ENCODE measurements around the gene MTHFD2L. TPM values are rescaled to one million over a fixed set of nuclear protein-coding genes. Genes with fewer than 3 reads are reported as not detected.

The MTHFD2L gene
- total RNA-seq, 1 donor from 2014 or later: 14.7 TPM

DNA sequence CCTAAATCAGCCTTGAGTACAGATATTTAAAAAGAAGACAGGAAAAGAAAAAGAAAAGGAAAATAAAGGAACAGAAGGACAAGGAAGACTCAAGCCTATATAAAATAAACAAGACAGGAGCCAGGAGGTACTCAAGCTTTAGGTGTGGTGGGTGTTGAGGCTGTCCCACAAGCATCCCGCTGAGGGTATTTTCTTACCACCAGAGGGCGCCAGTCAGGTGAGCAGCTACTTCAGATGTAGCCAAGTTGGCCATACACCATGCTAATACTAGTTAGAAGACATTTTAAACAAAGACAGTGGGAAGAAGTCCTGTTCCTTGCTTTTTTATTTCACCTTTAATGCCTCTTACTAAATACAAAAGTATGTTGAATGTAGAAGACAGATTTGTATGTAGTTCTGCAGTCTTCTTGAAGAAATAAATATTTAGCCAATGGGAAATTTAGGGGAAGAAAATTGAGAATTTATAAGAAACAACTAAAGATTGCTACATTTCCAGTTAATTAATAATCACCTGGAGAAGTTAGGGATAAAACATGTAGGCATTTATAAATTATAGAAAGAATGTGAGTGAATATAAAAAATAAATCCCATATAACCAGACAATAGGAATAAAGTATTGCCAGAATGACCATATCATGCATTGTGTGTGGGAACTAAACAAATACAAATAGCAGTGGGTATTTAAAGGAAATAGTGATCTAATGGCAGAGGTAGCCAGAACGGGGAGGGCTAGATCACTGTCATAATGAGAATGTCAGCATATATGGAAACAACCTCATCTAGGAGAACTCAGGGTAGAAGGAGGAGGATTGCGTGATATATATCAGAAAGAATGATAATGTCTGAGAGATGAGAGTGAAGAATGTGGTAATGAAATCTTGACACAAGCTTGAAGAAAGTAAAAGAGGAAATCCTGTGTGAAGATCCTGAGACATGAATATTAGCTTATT, 71.0 kb downstream of the MTHFD2L start:
- TF ChIP-seq, protein P1, sequence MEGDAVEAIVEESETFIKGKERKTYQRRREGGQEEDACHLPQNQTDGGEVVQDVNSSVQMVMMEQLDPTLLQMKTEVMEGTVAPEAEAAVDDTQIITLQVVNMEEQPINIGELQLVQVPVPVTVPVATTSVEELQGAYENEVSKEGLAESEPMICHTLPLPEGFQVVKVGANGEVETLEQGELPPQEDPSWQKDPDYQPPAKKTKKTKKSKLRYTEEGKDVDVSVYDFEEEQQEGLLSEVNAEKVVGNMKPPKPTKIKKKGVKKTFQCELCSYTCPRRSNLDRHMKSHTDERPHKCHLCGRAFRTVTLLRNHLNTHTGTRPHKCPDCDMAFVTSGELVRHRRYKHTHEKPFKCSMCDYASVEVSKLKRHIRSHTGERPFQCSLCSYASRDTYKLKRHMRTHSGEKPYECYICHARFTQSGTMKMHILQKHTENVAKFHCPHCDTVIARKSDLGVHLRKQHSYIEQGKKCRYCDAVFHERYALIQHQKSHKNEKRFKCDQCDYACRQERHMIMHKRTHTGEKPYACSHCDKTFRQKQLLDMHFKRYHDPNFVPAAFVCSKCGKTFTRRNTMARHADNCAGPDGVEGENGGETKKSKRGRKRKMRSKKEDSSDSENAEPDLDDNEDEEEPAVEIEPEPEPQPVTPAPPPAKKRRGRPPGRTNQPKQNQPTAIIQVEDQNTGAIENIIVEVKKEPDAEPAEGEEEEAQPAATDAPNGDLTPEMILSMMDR (IDR thresholded peaks at IDR 0.05): peak; percentile 76
- H3K4me3 Mint-ChIP-seq (ENCODE audit: unreplicated experiment): no peak overlapping the region
- no peak for DNase-seq (ENCODE audit: extremely low spot score, unreplicated experiment)
- H3K4me1 Mint-ChIP-seq (ENCODE audit: unreplicated experiment): peaks cover 29% of the 10 kb centered on the region
- no peaks in the 10 kb centered on the region for H3K9me3 Mint-ChIP-seq (ENCODE audit: unreplicated experiment)
- peaks cover 10% of the 10 kb centered on the region for H3K36me3 Mint-ChIP-seq (ENCODE audit: unreplicated experiment)
- H3K27me3 Mint-ChIP-seq (ENCODE audit: unreplicated experiment): no peaks in the 10 kb centered on the region
- H3K27ac Mint-ChIP-seq (ENCODE audit: unreplicated experiment): peak overlapping the region; percentile 54

- Mint-ChIP-seq H3K27ac (ENCODE audit: unreplicated experiment) (peak overlapping the region; percentile 84), H3K4me1 (ENCODE audit: unreplicated experiment) (peaks cover 23% of the 10 kb centered on the region), H3K4me3 (ENCODE audit: unreplicated experiment) (no peak overlapping the region)
Measured at GRCh38 chr4:74230902-74231499, 73.1 kb downstream of the MTHFD2L start.

GRCh38 chr4:74235135-74235534, 77.2 kb downstream of the MTHFD2L start:
- no peak for DNase-seq (ENCODE audit: extremely low spot score, unreplicated experiment)
- no peak overlapping the region for H3K4me3 Mint-ChIP-seq (ENCODE audit: unreplicated experiment)
- H3K4me1 Mint-ChIP-seq (ENCODE audit: unreplicated experiment): peaks cover 12% of the 10 kb centered on the region
- TF ChIP-seq, protein P1 (IDR thresholded peaks at IDR 0.05): no peak
- no peaks in the 10 kb centered on the region for H3K9me3 Mint-ChIP-seq (ENCODE audit: unreplicated experiment)
- no peaks in the 10 kb centered on the region for H3K27me3 Mint-ChIP-seq (ENCODE audit: unreplicated experiment)
- H3K36me3 Mint-ChIP-seq (ENCODE audit: unreplicated experiment): no peaks in the 10 kb centered on the region
- no peak overlapping the region for H3K27ac Mint-ChIP-seq (ENCODE audit: unreplicated experiment)

More at GRCh38 chr4:74230902-74231499, 73.1 kb downstream of the MTHFD2L start:
- TF ChIP-seq, protein P1 (IDR thresholded peaks at IDR 0.05): no peak
- no peak for DNase-seq (ENCODE audit: extremely low spot score, unreplicated experiment)
- Mint-ChIP-seq H3K9me3 (ENCODE audit: unreplicated experiment) (no peaks in the 10 kb centered on the region), H3K36me3 (ENCODE audit: unreplicated experiment) (peaks cover 7% of the 10 kb centered on the region), H3K27me3 (ENCODE audit: unreplicated experiment) (no peaks in the 10 kb centered on the region)

GRCh38 chr4:74237425-74237966, 79.6 kb downstream of the MTHFD2L start:
- DNase-seq (ENCODE audit: extremely low spot score, unreplicated experiment): no peak
- no peak overlapping the region for H3K4me3 Mint-ChIP-seq (ENCODE audit: unreplicated experiment)
- no peak overlapping the region for H3K27ac Mint-ChIP-seq (ENCODE audit: unreplicated experiment)
- TF ChIP-seq, protein P1 (IDR thresholded peaks at IDR 0.05): no peak
- no peaks in the 10 kb centered on the region for H3K36me3 Mint-ChIP-seq (ENCODE audit: unreplicated experiment)
- no peaks in the 10 kb centered on the region for H3K27me3 Mint-ChIP-seq (ENCODE audit: unreplicated experiment)
- H3K4me1 Mint-ChIP-seq (ENCODE audit: unreplicated experiment): peaks cover 1% of the 10 kb centered on the region
- H3K9me3 Mint-ChIP-seq (ENCODE audit: unreplicated experiment): no peaks in the 10 kb centered on the region

- Mint-ChIP-seq H3K36me3 (ENCODE audit: unreplicated experiment) (no peaks in the 10 kb centered on the region), H3K9me3 (ENCODE audit: unreplicated experiment) (no peaks in the 10 kb centered on the region), H3K4me1 (ENCODE audit: unreplicated experiment) (peaks cover 2% of the 10 kb centered on the region), H3K27ac (ENCODE audit: unreplicated experiment) (no peak overlapping the region), H3K4me3 (ENCODE audit: unreplicated experiment) (no peak overlapping the region), H3K27me3 (ENCODE audit: unreplicated experiment) (no peaks in the 10 kb centered on the region)
- DNase-seq (ENCODE audit: extremely low spot score, unreplicated experiment): no peak
- TF ChIP-seq, protein P1 (IDR thresholded peaks at IDR 0.05): no peak
Measured at GRCh38 chr4:74244049-74244448, 86.1 kb downstream of the MTHFD2L start.

All from osteocyte (in vitro differentiated cells).